Osteoblast (primary cell): ENCODE data around the gene RARA. TPM values are rescaled to one million over a fixed set of nuclear protein-coding genes. Genes with fewer than 3 reads are reported as not detected.
A peak's percentile ranks its signal among the peaks of the same experiment; 100 is the strongest.

Experiments used
- DNase-seq: peaks from one replicate; pipeline ENCODE4 v3.0.0; 2011; ENCODE audit warnings: low spot score, mixed read lengths; ENCODE audit not compliant: insufficient read length; ENCODE audit errors: missing footprints
- H2AFZ ChIP-seq: 2 replicates; pipeline ENCODE4 v1.6.0; 2011; ENCODE audit warnings: mild to moderate bottlenecking, low read length
- H3K27ac ChIP-seq: 2 replicates; pipeline ENCODE4 v1.5.1; 2011; ENCODE audit warnings: mild to moderate bottlenecking, low read depth, low read length, moderate library complexity
- H3K27me3 ChIP-seq: 2 replicates; pipeline ENCODE4 v1.6.0; 2012; ENCODE audit warnings: mild to moderate bottlenecking, control low read depth, inconsistent platforms, low read length, moderate library complexity; ENCODE audit not compliant: insufficient read depth
- H3K36me3 ChIP-seq: 2 replicates; pipeline ENCODE4 v1.5.1; 2011; ENCODE audit warnings: mild to moderate bottlenecking, low read length, control low read depth, moderate library complexity; ENCODE audit not compliant: insufficient read depth
- H3K4me1 ChIP-seq: 2 replicates; pipeline ENCODE4 v1.5.1; 2011; ENCODE audit warnings: mild to moderate bottlenecking, low read length, control low read depth, moderate library complexity; ENCODE audit not compliant: insufficient read depth
- H3K4me2 ChIP-seq: 2 replicates; pipeline ENCODE4 v1.6.0; 2011; ENCODE audit warnings: mild to moderate bottlenecking, low read length; ENCODE audit not compliant: insufficient read depth
- H3K4me3 ChIP-seq: fragments of 200-600 bp; sonication (generic); 3 replicates; pipeline ENCODE4 v1.5.1; 2012; ENCODE audit warnings: mild to moderate bottlenecking, low read length, inconsistent platforms; ENCODE audit not compliant: insufficient read depth
- H3K79me2 ChIP-seq: 2 replicates; pipeline ENCODE4 v1.6.0; 2012; ENCODE audit warnings: mild to moderate bottlenecking, low read length, control low read depth, inconsistent platforms; ENCODE audit not compliant: insufficient read depth
- H3K9me3 ChIP-seq: 2 replicates; pipeline ENCODE4 v1.5.1; 2011; ENCODE audit warnings: low read depth, low read length, control low read depth
- H4K20me1 ChIP-seq: 2 replicates; pipeline ENCODE4 v1.6.0; 2012; ENCODE audit warnings: mild to moderate bottlenecking, low read length, control low read depth; ENCODE audit not compliant: insufficient read depth
- CTCF ChIP-seq: IDR thresholded peaks from 2 replicates; pipeline ENCODE4 v1.5.1; 2011; ENCODE audit warnings: mild to moderate bottlenecking, low read depth, low read length, moderate library complexity; ENCODE audit errors: extremely low read depth
- total RNA-seq: library from RNA; depleted of rRNA; stranded (reverse); fragments of >200 nt; gene quantifications from 2 replicates; pipeline ENCODE4 v1.2.3, GENCODE V29; 2012

Gene RARA
- total RNA-seq, 1 donor, result 31.1 TPM

- DNase-seq, result peak; percentile 26
- no peak overlapping the region for H3K4me3 ChIP-seq
- TF ChIP-seq CTCF, result no peak
- no peak overlapping the region for H2AFZ ChIP-seq
- H3K36me3 ChIP-seq, result no peaks in the 10 kb centered on the region
- no peaks in the 10 kb centered on the region for H3K9me3 ChIP-seq
- peak overlapping the region; percentile 69 for H3K27ac ChIP-seq
- no peaks in the 10 kb centered on the region for H3K79me2 ChIP-seq
- H3K4me2 ChIP-seq, result peak overlapping the region; percentile 46
- no peaks in the 10 kb centered on the region for H4K20me1 ChIP-seq
- H3K27me3 ChIP-seq, result no peaks in the 10 kb centered on the region
- H3K4me1 ChIP-seq, result peaks cover 70% of the 10 kb centered on the region
Observed at GRCh38 chr17:40307740-40308239, 1.2 kb upstream of the RARA start.

DNA sequence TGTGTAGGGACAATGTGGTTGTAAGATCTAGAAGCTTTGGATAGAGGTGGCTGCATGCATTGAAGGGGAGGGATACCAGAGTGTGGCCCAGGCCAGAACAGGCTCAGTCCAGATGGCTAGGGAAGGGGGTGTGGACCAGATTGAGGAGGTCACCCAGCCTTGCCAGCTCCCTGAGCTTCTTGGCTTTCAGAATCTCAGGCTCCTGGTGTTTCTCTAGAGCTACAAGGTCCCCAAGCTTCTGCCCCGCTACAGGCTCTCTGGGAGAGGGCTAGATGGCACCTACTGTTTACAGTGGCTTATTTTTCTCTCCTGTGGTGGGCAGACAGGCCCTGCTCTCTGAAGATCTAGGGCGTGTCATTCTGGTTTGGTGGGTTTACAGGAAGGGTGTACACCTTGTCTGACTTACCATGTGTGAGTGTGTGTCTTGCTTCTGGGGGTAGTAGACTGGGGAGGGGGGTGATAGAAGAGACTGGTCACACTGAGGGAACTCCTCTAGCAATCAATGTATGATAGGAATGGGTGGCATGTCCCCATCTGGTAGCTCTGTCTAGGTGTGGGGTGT lies 1.1 kb downstream of the RARA start:
- no peaks in the 10 kb centered on the region for H3K27me3 ChIP-seq
- TF ChIP-seq CTCF, result no peak
- H3K4me1 ChIP-seq, result peaks cover 70% of the 10 kb centered on the region
- H3K27ac ChIP-seq, result no peak overlapping the region
- no peak overlapping the region for H3K4me2 ChIP-seq
- H2AFZ ChIP-seq, result no peak overlapping the region
- no peaks in the 10 kb centered on the region for H3K36me3 ChIP-seq
- H3K79me2 ChIP-seq, result no peaks in the 10 kb centered on the region
- H4K20me1 ChIP-seq, result no peaks in the 10 kb centered on the region
- H3K9me3 ChIP-seq, result no peaks in the 10 kb centered on the region
- peak; percentile 88 for DNase-seq
- H3K4me3 ChIP-seq, result no peak overlapping the region

DNA sequence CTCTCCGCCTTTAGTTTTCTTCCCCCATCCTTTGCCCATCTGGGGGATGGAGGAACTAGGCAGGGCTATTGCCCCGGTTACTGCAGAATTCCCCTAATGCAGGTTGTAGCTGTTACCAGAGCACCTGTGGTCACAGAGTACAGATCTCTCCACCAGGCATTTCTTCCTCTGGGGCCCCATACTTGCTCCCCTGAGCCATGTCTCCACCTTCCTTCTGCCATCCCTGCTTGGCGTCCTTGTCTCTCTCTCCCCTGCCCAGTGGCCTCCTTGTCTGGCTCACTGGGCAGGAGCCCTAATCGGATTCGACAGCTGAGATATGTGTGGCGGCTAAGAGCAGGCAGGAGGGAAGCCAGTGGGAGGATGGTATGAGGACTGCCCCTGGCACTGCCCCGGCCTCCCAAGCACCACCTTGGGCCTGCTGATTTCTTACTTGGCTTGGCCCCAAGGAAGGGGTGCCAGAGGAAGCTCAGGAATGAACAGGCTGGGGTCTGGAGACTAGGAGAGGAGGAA lies 2.0 kb downstream of the RARA start:
- Histone ChIP-seq H3K4me1 (peaks cover 79% of the 10 kb centered on the region), H3K4me3 (no peak overlapping the region), H3K79me2 (no peaks in the 10 kb centered on the region), H3K9me3 (no peaks in the 10 kb centered on the region), H3K27me3 (no peaks in the 10 kb centered on the region), H3K27ac (peak overlapping the region; percentile 77), H4K20me1 (no peaks in the 10 kb centered on the region), H2AFZ (no peak overlapping the region), H3K4me2 (no peak overlapping the region), H3K36me3 (no peaks in the 10 kb centered on the region)
- no peak for DNase-seq
- no peak for TF ChIP-seq CTCF

DNA sequence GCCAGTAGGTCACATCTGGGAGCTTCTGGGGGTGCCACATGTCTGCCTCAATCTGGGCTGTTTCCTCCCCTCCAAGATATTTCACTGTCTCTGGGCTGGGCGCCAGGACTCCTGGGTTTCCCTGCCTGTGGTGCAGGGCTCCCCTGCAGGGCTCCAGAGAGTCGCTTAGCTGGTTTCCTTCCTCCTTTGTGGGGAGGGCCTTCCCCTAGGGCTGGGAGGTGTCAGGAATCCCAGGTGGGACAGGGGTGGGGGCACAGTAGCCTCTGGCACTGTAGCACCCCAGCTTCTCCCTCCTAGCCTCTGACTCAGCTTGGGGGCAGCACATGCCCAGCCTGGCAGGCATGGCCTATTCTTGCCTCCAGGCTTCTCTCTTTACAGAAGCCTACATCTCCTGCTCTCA lies 2.6 kb downstream of the RARA start:
- H3K4me3 ChIP-seq, result no peak overlapping the region
- no peaks in the 10 kb centered on the region for H3K79me2 ChIP-seq
- H3K27ac ChIP-seq, result peak overlapping the region; percentile 77
- TF ChIP-seq CTCF, result no peak
- H4K20me1 ChIP-seq, result no peaks in the 10 kb centered on the region
- H3K27me3 ChIP-seq, result no peaks in the 10 kb centered on the region
- peaks cover 79% of the 10 kb centered on the region for H3K4me1 ChIP-seq
- peak; percentile 51 for DNase-seq
- no peaks in the 10 kb centered on the region for H3K36me3 ChIP-seq
- peak overlapping the region; percentile 29 for H3K4me2 ChIP-seq
- no peaks in the 10 kb centered on the region for H3K9me3 ChIP-seq
- H2AFZ ChIP-seq, result no peak overlapping the region
